ENCODE measurements around the gene ELOB.

Gene ELOB

GRCh38 chr16:2739625-2740430 is 37.3 kb downstream of the ELOB start:
- 83% methylated on average over 8 of the region's 8 CpGs for WGBS
- H3K36me3 ChIP-seq (ENCODE audit: insufficient read depth, low read length) = no peaks in the 10 kb centered on the region
- H3K4me1 ChIP-seq (ENCODE audit: insufficient read depth, low read length) = no peaks in the 10 kb centered on the region
- no peaks in the 10 kb centered on the region for H3K27me3 ChIP-seq (ENCODE audit: insufficient read depth, low read length)
- H3K4me3 ChIP-seq (ENCODE audit: low read length) = no peak overlapping the region
- no peaks in the 10 kb centered on the region for H3K9me3 ChIP-seq (ENCODE audit: insufficient read depth, low read depth, low read length)
- H3K9ac ChIP-seq (ENCODE audit: low read depth, low read length) = no peak overlapping the region
- H3K27ac ChIP-seq (ENCODE audit: low read depth, low read length) = no peak overlapping the region

GRCh38 chr16:2738615-2739014 is 38.5 kb downstream of the ELOB start:
- WGBS = 83% methylated on average over 5 of the region's 5 CpGs
- H3K4me1 ChIP-seq (ENCODE audit: insufficient read depth, low read length) = no peaks in the 10 kb centered on the region
- H3K36me3 ChIP-seq (ENCODE audit: insufficient read depth, low read length) = no peaks in the 10 kb centered on the region
- H3K9ac ChIP-seq (ENCODE audit: low read depth, low read length) = no peak overlapping the region
- no peaks in the 10 kb centered on the region for H3K27me3 ChIP-seq (ENCODE audit: insufficient read depth, low read length)
- no peaks in the 10 kb centered on the region for H3K9me3 ChIP-seq (ENCODE audit: insufficient read depth, low read depth, low read length)
- no peak overlapping the region for H3K27ac ChIP-seq (ENCODE audit: low read depth, low read length)
- H3K4me3 ChIP-seq (ENCODE audit: low read length) = no peak overlapping the region

GRCh38 chr16:2737895-2738418 is 39.1 kb downstream of the ELOB start:
- WGBS = 78% methylated on average over 7 of the region's 7 CpGs

DNA sequence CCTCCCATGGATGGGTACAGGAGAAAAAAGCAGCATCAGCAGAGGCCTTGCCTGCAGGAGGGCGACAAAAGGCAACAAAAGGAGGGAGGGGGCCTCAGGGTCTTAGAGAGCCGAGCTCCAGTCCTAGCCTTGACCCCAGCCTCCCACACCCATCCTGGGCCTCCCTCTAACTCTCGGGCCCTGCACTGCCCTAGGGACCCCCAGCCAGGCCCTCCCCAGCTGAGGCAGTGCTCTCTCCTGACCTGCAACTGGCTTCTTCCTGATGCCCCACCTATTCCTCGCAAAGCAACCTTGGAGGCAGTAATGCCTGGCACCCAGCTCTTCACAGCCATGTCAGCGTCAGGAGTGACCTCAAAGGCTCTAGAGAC is 39.9 kb downstream of the ELOB start:
- H3K9me3 ChIP-seq (ENCODE audit: insufficient read depth, low read depth, low read length) = no peaks in the 10 kb centered on the region
- no peaks in the 10 kb centered on the region for H3K4me1 ChIP-seq (ENCODE audit: insufficient read depth, low read length)
- no peaks in the 10 kb centered on the region for H3K36me3 ChIP-seq (ENCODE audit: insufficient read depth, low read length)
- H3K27ac ChIP-seq (ENCODE audit: low read depth, low read length) = no peak overlapping the region
- H3K9ac ChIP-seq (ENCODE audit: low read depth, low read length) = no peak overlapping the region
- 74% methylated on average over 5 of the region's 5 CpGs for WGBS
- H3K4me3 ChIP-seq (ENCODE audit: low read length) = no peak overlapping the region
- no peaks in the 10 kb centered on the region for H3K27me3 ChIP-seq (ENCODE audit: insufficient read depth, low read length)

More at GRCh38 chr16:2737895-2738418, 39.1 kb downstream of the ELOB start:
- H3K36me3 ChIP-seq (ENCODE audit: insufficient read depth, low read length) = no peaks in the 10 kb centered on the region
- H3K4me1 ChIP-seq (ENCODE audit: insufficient read depth, low read length) = no peaks in the 10 kb centered on the region
- no peaks in the 10 kb centered on the region for H3K9me3 ChIP-seq (ENCODE audit: insufficient read depth, low read depth, low read length)
- H3K9ac ChIP-seq (ENCODE audit: low read depth, low read length) = no peak overlapping the region
- H3K27me3 ChIP-seq (ENCODE audit: insufficient read depth, low read length) = no peaks in the 10 kb centered on the region
- no peak overlapping the region for H3K27ac ChIP-seq (ENCODE audit: low read depth, low read length)
- H3K4me3 ChIP-seq (ENCODE audit: low read length) = no peak overlapping the region

GRCh38 chr16:2736476-2737237 is 40.4 kb downstream of the ELOB start:
- no peak overlapping the region for H3K9ac ChIP-seq (ENCODE audit: low read depth, low read length)
- H3K9me3 ChIP-seq (ENCODE audit: insufficient read depth, low read depth, low read length) = no peaks in the 10 kb centered on the region
- WGBS = 91% methylated on average over 11 of the region's 11 CpGs
- H3K36me3 ChIP-seq (ENCODE audit: insufficient read depth, low read length) = no peaks in the 10 kb centered on the region
- H3K27ac ChIP-seq (ENCODE audit: low read depth, low read length) = no peak overlapping the region
- no peak overlapping the region for H3K4me3 ChIP-seq (ENCODE audit: low read length)
- H3K4me1 ChIP-seq (ENCODE audit: insufficient read depth, low read length) = no peaks in the 10 kb centered on the region
- H3K27me3 ChIP-seq (ENCODE audit: insufficient read depth, low read length) = no peaks in the 10 kb centered on the region

GRCh38 chr16:2734844-2735515 is 42.1 kb downstream of the ELOB start:
- H3K9ac ChIP-seq (ENCODE audit: low read depth, low read length) = no peak overlapping the region
- no peaks in the 10 kb centered on the region for H3K27me3 ChIP-seq (ENCODE audit: insufficient read depth, low read length)
- H3K27ac ChIP-seq (ENCODE audit: low read depth, low read length) = no peak overlapping the region

DNA sequence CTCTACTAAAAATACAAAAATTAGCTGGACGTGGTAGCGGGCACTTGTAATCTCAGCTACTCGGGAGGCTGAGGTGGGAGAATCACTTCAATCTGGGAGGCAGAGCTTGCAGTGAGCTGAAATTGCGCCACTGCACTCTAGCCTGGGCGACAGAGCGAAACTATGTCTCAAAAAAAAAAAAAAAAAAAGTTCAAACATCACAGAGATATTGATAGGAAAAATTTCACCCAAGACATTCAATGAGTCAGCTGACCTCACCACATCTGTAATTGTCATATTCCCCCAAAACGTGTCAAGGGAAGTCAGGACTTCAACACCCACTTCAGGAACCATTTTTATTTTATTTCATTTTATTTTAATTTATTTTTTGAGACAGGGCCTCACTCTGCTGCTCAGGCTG is 49.0 kb downstream of the ELOB start:
- no peaks in the 10 kb centered on the region for H3K4me1 ChIP-seq (ENCODE audit: insufficient read depth, low read length)
- 89% methylated on average over 5 of the region's 7 CpGs for WGBS
- H3K27me3 ChIP-seq (ENCODE audit: insufficient read depth, low read length) = no peaks in the 10 kb centered on the region
- H3K9me3 ChIP-seq (ENCODE audit: insufficient read depth, low read depth, low read length) = no peaks in the 10 kb centered on the region
- H3K9ac ChIP-seq (ENCODE audit: low read depth, low read length) = no peak overlapping the region
- no peak overlapping the region for H3K4me3 ChIP-seq (ENCODE audit: low read length)
- no peaks in the 10 kb centered on the region for H3K36me3 ChIP-seq (ENCODE audit: insufficient read depth, low read length)
- no peak overlapping the region for H3K27ac ChIP-seq (ENCODE audit: low read depth, low read length)

More at GRCh38 chr16:2734844-2735515, 42.1 kb downstream of the ELOB start:
- H3K36me3 ChIP-seq (ENCODE audit: insufficient read depth, low read length) = no peaks in the 10 kb centered on the region
- H3K4me1 ChIP-seq (ENCODE audit: insufficient read depth, low read length) = no peaks in the 10 kb centered on the region
- WGBS = 94% methylated on average over 10 of the region's 10 CpGs
- no peaks in the 10 kb centered on the region for H3K9me3 ChIP-seq (ENCODE audit: insufficient read depth, low read depth, low read length)
- H3K4me3 ChIP-seq (ENCODE audit: low read length) = no peak overlapping the region

DNA sequence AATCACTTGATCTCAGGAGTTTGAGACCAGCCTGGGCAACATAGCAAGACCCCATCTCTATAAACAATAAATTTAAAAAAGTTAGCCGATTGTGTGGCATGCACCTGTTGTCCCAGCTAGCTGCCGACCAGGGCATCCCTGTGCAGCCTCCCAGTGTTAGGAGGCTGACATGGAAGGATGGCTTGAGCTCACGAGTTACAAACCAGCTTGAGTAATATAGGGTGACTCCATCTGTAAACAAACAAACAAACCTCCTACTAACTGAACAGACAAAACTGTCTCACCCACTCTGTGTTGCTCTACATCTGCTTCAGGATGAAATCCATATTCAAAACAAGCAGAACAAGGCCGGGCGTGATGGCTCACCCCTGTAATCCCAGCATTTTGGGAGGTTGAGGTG is 50.2 kb downstream of the ELOB start:
- no peak overlapping the region for H3K27ac ChIP-seq (ENCODE audit: low read depth, low read length)
- no peaks in the 10 kb centered on the region for H3K36me3 ChIP-seq (ENCODE audit: insufficient read depth, low read length)
- no peaks in the 10 kb centered on the region for H3K27me3 ChIP-seq (ENCODE audit: insufficient read depth, low read length)
- WGBS = 89% methylated on average over 5 of the region's 5 CpGs
- H3K4me3 ChIP-seq (ENCODE audit: low read length) = no peak overlapping the region
- H3K9ac ChIP-seq (ENCODE audit: low read depth, low read length) = no peak overlapping the region
- H3K9me3 ChIP-seq (ENCODE audit: insufficient read depth, low read depth, low read length) = no peaks in the 10 kb centered on the region
- no peaks in the 10 kb centered on the region for H3K4me1 ChIP-seq (ENCODE audit: insufficient read depth, low read length)

- WGBS = 90% methylated on average over 16 of the region's 16 CpGs
- no peak overlapping the region for H3K9ac ChIP-seq (ENCODE audit: low read depth, low read length)
- no peaks in the 10 kb centered on the region for H3K9me3 ChIP-seq (ENCODE audit: insufficient read depth, low read depth, low read length)
- H3K4me1 ChIP-seq (ENCODE audit: insufficient read depth, low read length) = no peaks in the 10 kb centered on the region
- no peaks in the 10 kb centered on the region for H3K36me3 ChIP-seq (ENCODE audit: insufficient read depth, low read length)
- no peak overlapping the region for H3K4me3 ChIP-seq (ENCODE audit: low read length)
- no peaks in the 10 kb centered on the region for H3K27me3 ChIP-seq (ENCODE audit: insufficient read depth, low read length)
- H3K27ac ChIP-seq (ENCODE audit: low read depth, low read length) = no peak overlapping the region
Measured at GRCh38 chr16:2724816-2725348, 52.2 kb downstream of the ELOB start.

- 85% methylated on average over 5 of the region's 7 CpGs for WGBS
- H3K27ac ChIP-seq (ENCODE audit: low read depth, low read length) = no peak overlapping the region
Measured at GRCh38 chr16:2724088-2724676, 52.9 kb downstream of the ELOB start.

More at GRCh38 chr16:2724088-2724676, 52.9 kb downstream of the ELOB start:
- Histone ChIP-seq H3K4me1 (ENCODE audit: insufficient read depth, low read length) (no peaks in the 10 kb centered on the region), H3K4me3 (ENCODE audit: low read length) (no peak overlapping the region), H3K36me3 (ENCODE audit: insufficient read depth, low read length) (no peaks in the 10 kb centered on the region), H3K27me3 (ENCODE audit: insufficient read depth, low read length) (no peaks in the 10 kb centered on the region), H3K9me3 (ENCODE audit: insufficient read depth, low read depth, low read length) (no peaks in the 10 kb centered on the region), H3K9ac (ENCODE audit: low read depth, low read length) (no peak overlapping the region)

Measured in HUES64 (cell line).